HEK293 (cell line): ENCODE results near the gene COX7A2.

Source experiments
- CTCF ChIA-PET: fragments of 350-600 bp; formaldehyde crosslinking; extraction: SDS; loops from one replicate; lab custom pipeline; 2021; ENCODE audit warnings: antibody characterized with exemption; lab: Yijun Ruan, JAX
- POLR2A ChIA-PET: fragments of 300-600 bp; formaldehyde crosslinking; extraction: SDS; loops from one replicate; lab custom pipeline; 2020; ENCODE audit warnings: antibody characterized with exemption, inconsistent platforms; lab: Yijun Ruan, JAX
- H3K27ac ChIP-seq: fragments of 200-500 bp; sonication (Bioruptor generic); 2 replicates; pipeline ENCODE4 v1.5.1; 2014; ENCODE audit warnings: low read depth, low read length, control low read depth, inconsistent platforms; ENCODE audit errors: extremely low read depth
- H3K36me3 ChIP-seq, 2 experiments: fragments of 200-500 bp in 1 of 2; sonication (Bioruptor generic) in 1 of 2; 1 replicate in 1 of 2; 2 replicates in 1 of 2; pipeline ENCODE4 v1.5.1; 2014 to 2017; ENCODE audit warnings: inconsistent platforms in 2 of 2, low read length in 2 of 2; ENCODE audit not compliant: control insufficient read depth in 2 of 2, insufficient read depth in 1 of 2
- H3K4me1 ChIP-seq: fragments of 200-500 bp; sonication (Bioruptor generic); 2 replicates; pipeline ENCODE4 v1.5.1; 2014; ENCODE audit warnings: mild to moderate bottlenecking, low read length, inconsistent platforms; ENCODE audit not compliant: control insufficient read depth, insufficient read depth
- H3K4me3 ChIP-seq: 2 replicates; pipeline ENCODE4 v1.5.1; 2011; ENCODE audit warnings: low read depth, mild to moderate bottlenecking, control low read depth, low read length, moderate library complexity
- H3K9me3 ChIP-seq: fragments of 200-500 bp; sonication (Bioruptor generic); 2 replicates; pipeline ENCODE4 v1.5.1; 2014; ENCODE audit warnings: low read depth, low read length, inconsistent platforms; ENCODE audit not compliant: control insufficient read depth, insufficient read depth
- FEZF1 ChIP-seq: fragments of 450-650 bp; formaldehyde crosslinking; IDR thresholded peaks from 2 replicates; pipeline ENCODE4 v1.5.1; 2016; ENCODE audit warnings: missing biosample characterization, missing genetic modification characterization
- HIC1 ChIP-seq: fragments of 450-650 bp; formaldehyde crosslinking; IDR thresholded peaks from 2 replicates; pipeline ENCODE4 v1.5.1; 2016; ENCODE audit warnings: missing biosample characterization, missing genetic modification characterization
- PRDM10 ChIP-seq: fragments of 450-650 bp; formaldehyde crosslinking; IDR thresholded peaks from 2 replicates; pipeline ENCODE4 v1.5.1; 2016; ENCODE audit warnings: missing biosample characterization, missing genetic modification characterization
- SETDB1 ChIP-seq: IDR thresholded peaks from one replicate; pipeline ENCODE4 v1.6.1; 2017; ENCODE audit warnings: mild to moderate bottlenecking, low read length, moderate library complexity, mixed read lengths; ENCODE audit not compliant: insufficient read length
- SP3 ChIP-seq: fragments of 450-650 bp; formaldehyde crosslinking; IDR thresholded peaks from 2 replicates; pipeline ENCODE4 v1.5.1; 2016; ENCODE audit warnings: missing biosample characterization, missing genetic modification characterization
- SP7 ChIP-seq: fragments of 450-650 bp; formaldehyde crosslinking; IDR thresholded peaks from 2 replicates; pipeline ENCODE4 v1.5.1; 2016; ENCODE audit warnings: missing biosample characterization, missing genetic modification characterization
- ZBTB17 ChIP-seq: fragments of 450-650 bp; formaldehyde crosslinking; IDR thresholded peaks from 2 replicates; pipeline ENCODE4 v1.5.1; 2016; ENCODE audit warnings: missing biosample characterization, missing genetic modification characterization
- ZBTB21 ChIP-seq: fragments of 450-650 bp; formaldehyde crosslinking; IDR thresholded peaks from 2 replicates; pipeline ENCODE4 v1.5.1; 2017; ENCODE audit warnings: missing biosample characterization, missing genetic modification characterization
- ZFP3 ChIP-seq: fragments of 450-650 bp; formaldehyde crosslinking; IDR thresholded peaks from 2 replicates; pipeline ENCODE4 v1.5.1; 2016; ENCODE audit warnings: low read depth, missing biosample characterization, missing genetic modification characterization
- ZFP37 ChIP-seq: fragments of 450-650 bp; formaldehyde crosslinking; IDR thresholded peaks from 2 replicates; pipeline ENCODE4 v1.5.1; 2016; ENCODE audit warnings: missing biosample characterization, missing genetic modification characterization
- ZNF174 ChIP-seq: fragments of 450-650 bp; formaldehyde crosslinking; IDR thresholded peaks from 2 replicates; pipeline ENCODE4 v1.5.0; 2017; ENCODE audit warnings: missing biosample characterization, mild to moderate bottlenecking, missing genetic modification characterization
- ZNF366 ChIP-seq: fragments of 450-650 bp; formaldehyde crosslinking; conservative IDR thresholded peaks from 2 replicates; pipeline ENCODE4 v1.5.1; 2016; ENCODE audit warnings: missing biosample characterization, missing genetic modification characterization
- ZNF394 ChIP-seq: fragments of 450-650 bp; formaldehyde crosslinking; IDR thresholded peaks from 2 replicates; pipeline ENCODE4 v1.5.1; 2016; ENCODE audit warnings: missing biosample characterization, missing genetic modification characterization, mild to moderate bottlenecking, moderate library complexity, borderline replicate concordance
- ZNF416 ChIP-seq: fragments of 450-650 bp; formaldehyde crosslinking; IDR thresholded peaks from 2 replicates; pipeline ENCODE4 v1.5.1; 2016; ENCODE audit warnings: missing biosample characterization, missing genetic modification characterization
- ZNF629 ChIP-seq: fragments of 450-650 bp; formaldehyde crosslinking; IDR thresholded peaks from 2 replicates; pipeline ENCODE4 v1.5.1; 2017; ENCODE audit warnings: missing biosample characterization, missing genetic modification characterization
- ZNF664 ChIP-seq: fragments of 450-650 bp; formaldehyde crosslinking; IDR thresholded peaks from 2 replicates; pipeline ENCODE4 v1.5.1; 2016; ENCODE audit warnings: missing biosample characterization, missing genetic modification characterization
- TF ChIP-seq, protein P1 (sequence below): fragments of 450-650 bp; formaldehyde crosslinking; IDR thresholded peaks from 2 replicates; pipeline ENCODE4 v1.5.1; 2017; ENCODE audit warnings: missing biosample characterization, missing genetic modification characterization
- TF ChIP-seq, protein P2 (sequence below): fragments of 450-650 bp; formaldehyde crosslinking; IDR thresholded peaks from 2 replicates; pipeline ENCODE4 v1.5.1; 2016; ENCODE audit warnings: missing biosample characterization, missing genetic modification characterization
- TF ChIP-seq, protein P3 (sequence below): fragments of 450-650 bp; formaldehyde crosslinking; IDR thresholded peaks from 2 replicates; pipeline ENCODE4 v1.5.1; 2016; ENCODE audit warnings: missing biosample characterization, missing genetic modification characterization
- TF ChIP-seq, protein P4 (sequence below): fragments of 450-650 bp; formaldehyde crosslinking; IDR thresholded peaks from 2 replicates; pipeline ENCODE4 v1.5.1; 2016; ENCODE audit warnings: missing biosample characterization, missing genetic modification characterization
- TF ChIP-seq, protein P5 (sequence below): fragments of 450-650 bp; formaldehyde crosslinking; IDR thresholded peaks from 2 replicates; pipeline ENCODE4 v1.5.1; 2016; ENCODE audit warnings: missing biosample characterization, missing genetic modification characterization

Gene COX7A2

DNA sequence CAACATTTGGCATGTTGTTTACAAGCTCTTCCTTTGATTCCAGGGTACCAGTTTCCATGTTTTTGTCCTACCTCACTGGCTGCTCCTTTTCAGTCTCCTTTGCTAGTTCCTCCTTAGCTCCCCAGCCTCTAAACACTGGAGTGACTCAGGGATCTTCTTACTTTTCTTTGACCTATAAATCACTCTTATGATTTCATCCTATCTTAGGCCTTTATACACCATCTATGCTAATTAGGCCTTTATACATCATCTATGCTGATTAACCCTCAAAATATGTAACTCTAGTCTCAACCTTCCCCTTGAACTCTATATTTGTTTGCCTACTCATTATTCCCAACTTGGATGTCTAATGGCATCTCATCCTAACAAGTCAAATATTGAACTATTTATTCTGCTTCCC lies 31.5 kb upstream of the COX7A2 start:
- ChIA-PET CTCF (interaction anchor here (0.6 to 2.7 kb wide), 5 partner anchors 8 to 252 kb away, joined by 3 to 21 read pairs (median 5); no protein-coding TSS in a partner anchor), POLR2A (interaction anchor here (0.7 to 2.1 kb wide), 3 partner anchors 9 to 31 kb away, joined by 3 to 9 read pairs (median 4); partner anchors contain the start of genes COX7A2 and TMEM30A)
- Histone ChIP-seq H3K4me3 (no peak overlapping the region), H3K4me1 (peaks cover 13% of the 10 kb centered on the region; the same call in 1 of the 2 replicates), H3K27ac (no peak overlapping the region), H3K36me3 (peaks cover 0 to 20% of the 10 kb centered on the region in 2 experiments; a peak in 1 of 3 replicates), H3K9me3 (0 out of 2 replicates have a peak, but pooled peaks cover 2% of the 10 kb centered on the region)
- peak; percentile 30; the same call in 1 of the 2 replicates for TF ChIP-seq SP3 (tag by site-specific recombination)
- TF ChIP-seq ZNF394 (tag by site-specific recombination), result peak; percentile 44; the same call in 1 of the 2 replicates
- TF ChIP-seq, protein P1, sequence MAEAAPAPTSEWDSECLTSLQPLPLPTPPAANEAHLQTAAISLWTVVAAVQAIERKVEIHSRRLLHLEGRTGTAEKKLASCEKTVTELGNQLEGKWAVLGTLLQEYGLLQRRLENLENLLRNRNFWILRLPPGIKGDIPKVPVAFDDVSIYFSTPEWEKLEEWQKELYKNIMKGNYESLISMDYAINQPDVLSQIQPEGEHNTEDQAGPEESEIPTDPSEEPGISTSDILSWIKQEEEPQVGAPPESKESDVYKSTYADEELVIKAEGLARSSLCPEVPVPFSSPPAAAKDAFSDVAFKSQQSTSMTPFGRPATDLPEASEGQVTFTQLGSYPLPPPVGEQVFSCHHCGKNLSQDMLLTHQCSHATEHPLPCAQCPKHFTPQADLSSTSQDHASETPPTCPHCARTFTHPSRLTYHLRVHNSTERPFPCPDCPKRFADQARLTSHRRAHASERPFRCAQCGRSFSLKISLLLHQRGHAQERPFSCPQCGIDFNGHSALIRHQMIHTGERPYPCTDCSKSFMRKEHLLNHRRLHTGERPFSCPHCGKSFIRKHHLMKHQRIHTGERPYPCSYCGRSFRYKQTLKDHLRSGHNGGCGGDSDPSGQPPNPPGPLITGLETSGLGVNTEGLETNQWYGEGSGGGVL, result peak; percentile 49; the same call in 1 of the 2 replicates
- TF ChIP-seq, protein P2, sequence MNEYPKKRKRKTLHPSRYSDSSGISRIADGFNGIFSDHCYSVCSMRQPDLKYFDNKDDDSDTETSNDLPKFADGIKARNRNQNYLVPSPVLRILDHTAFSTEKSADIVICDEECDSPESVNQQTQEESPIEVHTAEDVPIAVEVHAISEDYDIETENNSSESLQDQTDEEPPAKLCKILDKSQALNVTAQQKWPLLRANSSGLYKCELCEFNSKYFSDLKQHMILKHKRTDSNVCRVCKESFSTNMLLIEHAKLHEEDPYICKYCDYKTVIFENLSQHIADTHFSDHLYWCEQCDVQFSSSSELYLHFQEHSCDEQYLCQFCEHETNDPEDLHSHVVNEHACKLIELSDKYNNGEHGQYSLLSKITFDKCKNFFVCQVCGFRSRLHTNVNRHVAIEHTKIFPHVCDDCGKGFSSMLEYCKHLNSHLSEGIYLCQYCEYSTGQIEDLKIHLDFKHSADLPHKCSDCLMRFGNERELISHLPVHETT (tag by site-specific recombination), result peak; percentile 63; the same call in 1 of the 2 replicates
- TF ChIP-seq, protein P3, sequence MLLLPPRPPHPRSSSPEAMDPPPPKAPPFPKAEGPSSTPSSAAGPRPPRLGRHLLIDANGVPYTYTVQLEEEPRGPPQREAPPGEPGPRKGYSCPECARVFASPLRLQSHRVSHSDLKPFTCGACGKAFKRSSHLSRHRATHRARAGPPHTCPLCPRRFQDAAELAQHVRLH (tag by site-specific recombination), result no peak
- TF ChIP-seq ZNF664 (tag by site-specific recombination), result no peak
- peak; percentile 1 for TF ChIP-seq SETDB1
- TF ChIP-seq SP7, result peak; percentile 50; the same call in 1 of the 2 replicates
- TF ChIP-seq ZNF629 (tag by site-specific recombination), result peak; percentile 60; the same call in 1 of the 2 replicates
- no peak for TF ChIP-seq ZNF416 (tag by site-specific recombination)
- TF ChIP-seq HIC1 (tag by site-specific recombination), result peak; percentile 52; the same call in 1 of the 2 replicates
- TF ChIP-seq ZNF366 (tag by site-specific recombination), result 0 out of 2 replicates have a peak, but pooled peaks have one; percentile 42
- TF ChIP-seq, protein P4, sequence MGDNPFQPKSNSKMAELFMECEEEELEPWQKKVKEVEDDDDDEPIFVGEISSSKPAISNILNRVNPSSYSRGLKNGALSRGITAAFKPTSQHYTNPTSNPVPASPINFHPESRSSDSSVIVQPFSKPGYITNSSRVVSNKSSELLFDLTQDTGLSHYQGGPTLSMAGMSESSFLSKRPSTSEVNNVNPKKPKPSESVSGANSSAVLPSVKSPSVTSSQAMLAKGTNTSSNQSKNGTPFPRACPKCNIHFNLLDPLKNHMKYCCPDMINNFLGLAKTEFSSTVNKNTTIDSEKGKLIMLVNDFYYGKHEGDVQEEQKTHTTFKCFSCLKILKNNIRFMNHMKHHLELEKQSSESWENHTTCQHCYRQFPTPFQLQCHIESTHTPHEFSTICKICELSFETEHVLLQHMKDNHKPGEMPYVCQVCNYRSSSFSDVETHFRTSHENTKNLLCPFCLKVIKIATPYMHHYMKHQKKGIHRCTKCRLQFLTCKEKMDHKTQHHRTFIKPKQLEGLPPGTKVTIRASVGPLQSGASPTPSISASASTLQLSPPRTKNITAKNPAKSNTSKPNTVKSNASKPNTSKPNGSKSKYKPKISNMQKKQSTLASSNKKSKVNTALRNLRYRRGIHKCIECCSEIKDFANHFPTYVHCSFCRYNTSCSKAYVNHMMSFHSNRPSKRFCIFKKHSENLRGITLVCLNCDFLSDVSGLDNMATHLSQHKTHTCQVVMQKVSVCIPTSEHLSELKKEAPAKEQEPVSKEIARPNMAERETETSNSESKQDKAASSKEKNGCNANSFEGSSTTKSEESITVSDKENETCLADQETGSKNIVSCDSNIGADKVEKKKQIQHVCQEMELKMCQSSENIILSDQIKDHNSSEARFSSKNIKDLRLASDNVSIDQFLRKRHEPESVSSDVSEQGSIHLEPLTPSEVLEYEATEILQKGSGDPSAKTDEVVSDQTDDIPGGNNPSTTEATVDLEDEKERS (tag by site-specific recombination), result no peak
- no peak for TF ChIP-seq ZNF174 (tag by site-specific recombination)
- TF ChIP-seq, protein P5, sequence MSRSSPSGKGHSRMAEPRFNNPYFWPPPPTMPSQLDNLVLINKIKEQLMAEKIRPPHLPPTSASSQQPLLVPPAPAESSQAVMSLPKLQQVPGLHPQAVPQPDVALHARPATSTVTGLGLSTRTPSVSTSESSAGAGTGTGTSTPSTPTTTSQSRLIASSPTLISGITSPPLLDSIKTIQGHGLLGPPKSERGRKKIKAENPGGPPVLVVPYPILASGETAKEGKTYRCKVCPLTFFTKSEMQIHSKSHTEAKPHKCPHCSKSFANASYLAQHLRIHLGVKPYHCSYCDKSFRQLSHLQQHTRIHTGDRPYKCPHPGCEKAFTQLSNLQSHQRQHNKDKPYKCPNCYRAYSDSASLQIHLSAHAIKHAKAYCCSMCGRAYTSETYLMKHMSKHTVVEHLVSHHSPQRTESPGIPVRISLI, result no peak; the same call in 1 of the 2 replicates
- no peak for TF ChIP-seq ZFP3 (tag by site-specific recombination)
- peak; percentile 55 for TF ChIP-seq FEZF1 (tag by site-specific recombination)
- TF ChIP-seq ZFP37 (tag by site-specific recombination), result 0 out of 2 replicates have a peak, but pooled peaks have one; percentile 35
- TF ChIP-seq ZBTB17, result peak; percentile 44; the same call in 1 of the 2 replicates
- TF ChIP-seq ZBTB21 (tag by site-specific recombination), result no peak
- TF ChIP-seq PRDM10, result 0 out of 2 replicates have a peak, but pooled peaks have one; percentile 16
